Coronary artery (tissue), 2 donors: Measurements from ENCODE around the gene SERGEF.

Experiments
- DNase-seq: peaks from one replicate; pipeline ENCODE4 v3.0.0-alpha.2; 2017; ENCODE audit warnings: low spot score
- H3K27ac ChIP-seq, 2 donors: fragments of 200-600 bp; sonication (generic); one replicate each; pipeline ENCODE4 v1.5.1; 2016 to 2019
- H3K4me3 ChIP-seq: fragments of 200-600 bp; sonication (generic); 2 replicates; pipeline ENCODE4 v1.5.1; 2016; ENCODE audit warnings: mild to moderate bottlenecking, moderate library complexity
- TF ChIP-seq, protein P1 (sequence below): fragments of 200-600 bp; sonication (generic); IDR thresholded peaks from one replicate; pipeline ENCODE4 v1.5.1; 2019; ENCODE audit warnings: antibody characterized with exemption

The SERGEF gene

DNA sequence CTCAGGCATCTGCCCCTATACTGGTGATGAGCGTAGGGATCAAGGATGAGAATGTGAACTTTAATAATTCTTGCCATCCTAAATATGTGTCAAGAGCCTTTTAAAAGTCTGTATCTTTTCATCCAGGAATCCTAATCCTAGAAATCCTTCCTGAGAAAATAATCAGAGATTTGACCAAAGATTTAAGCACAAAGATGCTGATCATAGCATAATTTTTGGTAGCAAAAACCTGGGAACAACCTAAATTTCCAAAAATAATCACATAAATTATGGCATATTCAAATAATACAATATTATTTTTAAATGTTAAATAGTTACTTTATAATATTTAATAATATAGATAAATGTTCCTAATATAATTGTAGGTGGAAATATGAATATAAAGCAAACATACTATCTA lies 76.1 kb downstream of the SERGEF start:
- TF ChIP-seq, protein P1, sequence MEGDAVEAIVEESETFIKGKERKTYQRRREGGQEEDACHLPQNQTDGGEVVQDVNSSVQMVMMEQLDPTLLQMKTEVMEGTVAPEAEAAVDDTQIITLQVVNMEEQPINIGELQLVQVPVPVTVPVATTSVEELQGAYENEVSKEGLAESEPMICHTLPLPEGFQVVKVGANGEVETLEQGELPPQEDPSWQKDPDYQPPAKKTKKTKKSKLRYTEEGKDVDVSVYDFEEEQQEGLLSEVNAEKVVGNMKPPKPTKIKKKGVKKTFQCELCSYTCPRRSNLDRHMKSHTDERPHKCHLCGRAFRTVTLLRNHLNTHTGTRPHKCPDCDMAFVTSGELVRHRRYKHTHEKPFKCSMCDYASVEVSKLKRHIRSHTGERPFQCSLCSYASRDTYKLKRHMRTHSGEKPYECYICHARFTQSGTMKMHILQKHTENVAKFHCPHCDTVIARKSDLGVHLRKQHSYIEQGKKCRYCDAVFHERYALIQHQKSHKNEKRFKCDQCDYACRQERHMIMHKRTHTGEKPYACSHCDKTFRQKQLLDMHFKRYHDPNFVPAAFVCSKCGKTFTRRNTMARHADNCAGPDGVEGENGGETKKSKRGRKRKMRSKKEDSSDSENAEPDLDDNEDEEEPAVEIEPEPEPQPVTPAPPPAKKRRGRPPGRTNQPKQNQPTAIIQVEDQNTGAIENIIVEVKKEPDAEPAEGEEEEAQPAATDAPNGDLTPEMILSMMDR: no peak
- Histone ChIP-seq H3K4me3 (no peak overlapping the region), H3K27ac (no peak overlapping the region)
- DNase-seq: no peak

DNA sequence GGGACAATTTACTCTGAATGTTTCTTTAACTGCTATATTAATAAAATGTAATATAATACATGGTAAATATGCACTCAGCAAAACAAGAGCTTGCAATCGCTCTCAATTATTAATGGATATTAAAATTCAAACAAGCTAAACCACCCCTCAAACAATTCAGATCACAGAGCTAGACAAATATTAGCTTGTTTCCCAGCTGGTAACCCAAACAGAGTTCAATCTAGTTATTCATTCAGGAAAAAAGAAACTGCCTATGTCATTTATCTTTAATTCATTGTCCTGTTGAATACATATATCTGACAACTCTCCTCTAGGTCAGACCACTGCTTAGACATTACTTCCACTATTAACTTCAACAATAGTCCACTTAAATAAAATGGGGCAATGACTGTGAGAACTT lies 78.7 kb downstream of the SERGEF start:
- Histone ChIP-seq H3K4me3 (no peak overlapping the region), H3K27ac (no peak overlapping the region)
- DNase-seq: no peak
- TF ChIP-seq, protein P1: no peak

DNA sequence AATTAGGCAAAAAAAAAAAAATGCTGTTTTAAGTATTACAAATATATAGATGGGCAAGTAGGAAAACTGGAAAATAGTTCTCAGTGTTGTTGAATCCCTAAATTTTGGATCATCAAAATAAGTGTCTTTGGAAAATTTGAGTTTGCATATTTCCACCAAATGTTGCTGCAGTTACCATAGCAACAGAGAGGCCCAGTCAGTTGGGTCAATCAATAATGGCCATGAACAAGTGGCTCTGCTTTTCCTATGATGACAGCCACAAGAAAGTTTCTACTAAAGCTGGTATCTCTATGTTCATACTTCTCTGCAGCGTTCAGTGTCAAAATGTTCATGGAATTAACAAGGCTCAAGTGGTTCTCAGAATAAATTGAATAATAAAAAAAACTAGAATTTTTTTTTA lies 79.1 kb downstream of the SERGEF start:
- Histone ChIP-seq H3K4me3 (no peak overlapping the region), H3K27ac (no peak overlapping the region)
- DNase-seq: no peak
- TF ChIP-seq, protein P1: no peak

DNA sequence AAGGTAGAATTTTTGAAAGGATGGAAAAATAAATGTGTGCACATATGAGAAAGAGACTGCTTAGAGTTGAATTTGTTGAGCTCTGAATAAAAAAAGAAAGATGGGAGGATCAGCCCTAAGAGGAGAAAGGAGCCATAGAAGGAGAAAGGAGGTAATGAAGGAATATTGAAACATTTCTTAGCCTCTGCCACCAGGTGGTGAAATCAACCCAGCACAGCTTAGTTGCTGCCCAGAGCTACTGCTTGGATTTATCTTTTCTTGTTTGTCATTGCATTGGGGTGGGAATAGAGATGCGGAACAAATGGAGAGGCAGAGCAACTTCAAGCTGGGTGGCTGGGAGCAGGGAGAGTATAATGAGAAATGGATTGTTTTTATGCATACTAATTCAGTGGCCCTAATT lies 80.4 kb downstream of the SERGEF start:
- Histone ChIP-seq H3K27ac (no peak overlapping the region), H3K4me3 (no peak overlapping the region)
- DNase-seq: no peak
- TF ChIP-seq, protein P1: no peak

DNA sequence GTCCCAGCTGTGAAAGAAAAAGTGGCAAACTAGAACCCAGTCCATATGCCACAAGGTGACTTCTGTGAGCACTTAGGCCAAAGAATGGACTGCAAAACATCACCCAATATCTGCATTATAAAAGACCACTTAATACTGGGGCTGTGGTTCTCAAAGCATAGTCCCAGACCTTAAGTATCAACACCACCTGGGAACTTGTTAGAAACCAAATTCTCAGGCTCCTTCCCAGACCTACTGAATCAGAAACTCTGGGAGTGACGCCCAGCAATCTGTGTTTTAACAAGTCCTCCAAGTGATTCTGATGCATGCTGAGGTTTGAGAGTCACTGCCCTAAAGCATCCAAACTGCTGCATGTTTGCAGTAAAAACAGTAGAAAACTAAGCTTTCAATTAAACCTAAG lies 81.3 kb downstream of the SERGEF start:
- TF ChIP-seq, protein P1: no peak
- Histone ChIP-seq H3K27ac (no peak overlapping the region), H3K4me3 (no peak overlapping the region)
- no peak for DNase-seq

DNA sequence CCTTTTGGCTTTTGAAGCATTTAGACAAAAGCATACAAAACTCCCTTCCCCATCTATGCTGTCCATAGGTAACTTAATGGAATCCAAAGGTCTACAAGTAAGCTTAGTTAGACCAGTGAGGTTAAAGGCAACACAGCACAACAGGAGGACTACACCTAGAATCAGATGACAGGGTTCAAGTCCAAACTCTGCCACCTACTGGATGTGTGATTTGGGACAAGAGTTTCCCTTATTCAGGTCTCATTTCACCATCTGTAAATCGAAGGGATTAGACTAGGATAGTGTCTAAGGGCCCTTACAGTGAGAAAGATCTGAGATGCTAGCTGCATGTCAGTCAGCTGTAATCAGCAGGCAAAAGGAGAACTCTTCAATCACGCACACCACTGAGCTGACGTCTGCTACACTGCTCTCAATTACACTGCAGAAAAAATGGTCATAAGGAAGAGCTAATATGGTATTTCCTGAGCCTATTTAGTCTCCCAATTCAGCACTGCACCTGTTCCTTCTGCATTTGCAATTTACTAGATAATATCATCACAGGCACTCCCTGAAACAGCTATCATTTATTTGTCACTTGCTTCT lies 82.2 kb downstream of the SERGEF start:
- TF ChIP-seq, protein P1: no peak
- no peak for DNase-seq
- H3K27ac ChIP-seq: no peak overlapping the region
- no peak overlapping the region for H3K4me3 ChIP-seq

DNA sequence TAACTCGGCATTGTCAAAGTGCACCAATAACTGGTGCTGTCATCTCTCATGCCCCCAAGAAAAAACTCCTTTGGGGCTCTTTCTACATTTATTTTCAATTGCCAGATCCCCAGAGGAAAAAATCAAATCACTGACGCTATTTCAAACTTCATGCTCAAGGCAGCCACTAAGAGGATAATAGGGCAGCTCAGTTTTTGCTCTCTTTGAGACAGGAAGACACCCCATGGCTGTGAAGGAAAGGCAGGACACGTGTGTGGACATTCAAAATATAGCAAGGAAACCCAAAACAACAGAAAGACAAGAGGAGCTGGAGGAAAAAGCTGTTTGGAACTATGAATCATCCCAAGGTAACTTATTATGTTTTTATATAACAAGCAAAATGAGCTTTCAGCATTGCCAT lies 83.7 kb downstream of the SERGEF start:
- Histone ChIP-seq H3K4me3 (no peak overlapping the region), H3K27ac (no peak overlapping the region)
- TF ChIP-seq, protein P1: no peak
- no peak for DNase-seq
